ENCODE results near the gene CDT1. TPM values are rescaled to one million over a fixed set of nuclear protein-coding genes. Genes with fewer than 3 reads are reported as not detected.

Gene CDT1
- total RNA-seq, 1 experiment from 2014 or later: 74.1 TPM

GRCh38 chr16:88754912-88755744 lies 48.5 kb upstream of the CDT1 start:
- Histone ChIP-seq H3K23me2 (ENCODE audit: insufficient read length, low read depth, low read length, poor library complexity, severe bottlenecking) (no peaks in the 10 kb centered on the region), H4K5ac (ENCODE audit: insufficient read length, low read depth, low read length) (no peak overlapping the region), H3K14ac (ENCODE audit: insufficient read depth, low read length) (no peak overlapping the region; the same call in 1 of the 2 replicates), H3K9me3 (ENCODE audit: control insufficient read depth, low read depth, low read length) (no peaks in the 10 kb centered on the region), H2AK5ac (ENCODE audit: insufficient read length, low read length) (no peak overlapping the region), H3K23ac (ENCODE audit: insufficient read length, low read depth, low read length) (no peak overlapping the region), H2BK20ac (ENCODE audit: low read depth, low read length, poor library complexity, severe bottlenecking) (no peak overlapping the region), H3K4ac (ENCODE audit: low read depth, low read length) (no peak overlapping the region), H2BK15ac (ENCODE audit: low read depth, low read length) (no peak overlapping the region; the same call in 1 of the 2 replicates), H3K9ac (ENCODE audit: extremely low read depth, insufficient read length, low read length) (no peak overlapping the region), H3K56ac (ENCODE audit: insufficient read length, low read depth, low read length) (no peak overlapping the region), H2BK12ac (ENCODE audit: insufficient read length, low read depth, low read length) (no peak overlapping the region), H4K91ac (ENCODE audit: insufficient read length, low read depth, low read length) (no peak overlapping the region), H3K79me2 (ENCODE audit: insufficient read depth, low read length) (no peaks in the 10 kb centered on the region), H4K20me1 (ENCODE audit: control insufficient read depth, insufficient read depth, insufficient read length) (no peaks in the 10 kb centered on the region), H2BK120ac (ENCODE audit: low read depth, low read length, poor library complexity, severe bottlenecking) (no peak overlapping the region), H3K79me1 (ENCODE audit: insufficient read depth, low read depth, low read length, poor library complexity, severe bottlenecking) (no peaks in the 10 kb centered on the region), H3K4me1 (ENCODE audit: insufficient read depth, low read length) (no peaks in the 10 kb centered on the region), H3K4me2 (ENCODE audit: insufficient read depth, insufficient read length, low read length) (no peak overlapping the region), H4K8ac (replicated peaks; ENCODE audit: insufficient read length, low read depth, low read length) (no peak overlapping the region), H3T11ph (ENCODE audit: low read length) (no peak overlapping the region), H3K27me3 (ENCODE audit: insufficient read depth, low read length) (no peaks in the 10 kb centered on the region), H3K27ac (ENCODE audit: insufficient read length, low read depth, low read length) (no peak overlapping the region), H2AFZ (ENCODE audit: low read length) (no peak overlapping the region), H2BK5ac (ENCODE audit: insufficient read length, low read length) (no peak overlapping the region), H3K18ac (ENCODE audit: insufficient read length, low read depth, low read length) (no peak overlapping the region)
- H3K4me1 Mint-ChIP-seq: peaks cover 27 to 48% of the 10 kb centered on the region in 2 experiments
- TF ChIP-seq CTCF (conservative IDR thresholded peaks at IDR 0.05): peak; percentile 69
- H3K4me3 Mint-ChIP-seq: peak overlapping the region; percentile 46 to 51; a peak in 3 of 5 replicates
- H3K27ac Mint-ChIP-seq: peak overlapping the region in 2 of 3 experiments; percentile 83 to 95; a peak in 4 of 7 replicates
- H3K27me3 Mint-ChIP-seq (ENCODE audit: low read depth): no peaks in the 10 kb centered on the region
- peak; percentile 81 for DNase-seq
- no peaks in the 10 kb centered on the region; a peak in 1 of 5 replicates for H3K9me3 Mint-ChIP-seq
- WGBS (ENCODE audit: extremely low coverage, insufficient read length, low lambda C conversion rate): no CpG with 5 or more reads among the region's 42 CpGs
- no peaks in the 10 kb centered on the region for H3K36me3 Mint-ChIP-seq (ENCODE audit: insufficient read depth in 1 of 3, low read depth in 3 of 3)

All from H9 (cell line).